HCT116 (cell line): ENCODE data around the gene PDE4B. TPM values are rescaled to one million over a fixed set of nuclear protein-coding genes. Genes with fewer than 3 reads are reported as not detected.

Source experiments
- CTCF ChIP-seq, 3 experiments: fragments of 200-600 bp in 1 of 3; sonication (generic) in 1 of 3; IDR thresholded peaks in 2 of 3; conservative IDR thresholded peaks in 1 of 3; 2 replicates each; pipeline ENCODE4 v1.5.1; 2012 to 2017; ENCODE audit warnings: low read depth in 2 of 3, low read length in 2 of 3, antibody characterized with exemption in 1 of 3, borderline replicate concordance in 1 of 3, control low read depth in 1 of 3, mild to moderate bottlenecking in 1 of 3, mixed read lengths in 1 of 3, mixed run types in 1 of 3, moderate library complexity in 1 of 3; ENCODE audit not compliant: insufficient read depth in 1 of 3
- EZH2 ChIP-seq: fragments of 200-600 bp; sonication (generic); IDR thresholded peaks from 2 replicates; pipeline ENCODE4 v1.6.1; 2017; ENCODE audit warnings: antibody characterized with exemption, mixed run types
- REST ChIP-seq: IDR thresholded peaks from 2 replicates; pipeline ENCODE4 v1.6.1; 2012; ENCODE audit warnings: low read depth
- YY1 ChIP-seq: IDR thresholded peaks from 2 replicates; pipeline ENCODE4 v1.6.1; 2011; ENCODE audit warnings: low read length, low read depth, moderate library complexity, mild to moderate bottlenecking; ENCODE audit not compliant: insufficient replicate concordance; ENCODE audit errors: extremely low read depth
- ZBTB33 ChIP-seq: IDR thresholded peaks from 2 replicates; pipeline ENCODE4 v1.6.1; 2011; ENCODE audit warnings: mild to moderate bottlenecking, low read length, moderate library complexity; ENCODE audit not compliant: insufficient replicate concordance; ENCODE audit errors: extremely low read depth
- total RNA-seq: library from RNA; stranded (reverse); gene quantifications from one replicate; pipeline ENCODE4 v1.2.1, GENCODE V29; 2021; ENCODE audit not compliant: unreplicated experiment

PDE4B gene
- total RNA-seq, 1 experiment from 2014 or later: 76.9 TPM

GRCh38 chr1:66262208-66262963 is 469.7 kb downstream of the PDE4B start (continued):
- TF ChIP-seq CTCF (IDR thresholded peaks at IDR 0.05 in 2 of 3, conservative IDR thresholded peaks at IDR 0.05 in 1 of 3; ENCODE audit: borderline replicate concordance in 1 of 3, insufficient read depth in 1 of 3, low read depth in 2 of 3, low read length in 2 of 3): no peak
- TF ChIP-seq ZBTB33: no peak
- peak; percentile 47 for TF ChIP-seq YY1
- no peak for TF ChIP-seq REST
- TF ChIP-seq EZH2: no peak
